HEK293 (cell line): ENCODE results near the gene TMEM141.
A peak's percentile ranks its signal among the peaks of the same experiment; 100 is the strongest.

Experiments used
- CTCF ChIA-PET: fragments of 350-600 bp; formaldehyde crosslinking; extraction: SDS; loops from one replicate; lab custom pipeline; 2021; ENCODE audit warnings: antibody characterized with exemption; lab: Yijun Ruan, JAX
- POLR2A ChIA-PET: fragments of 300-600 bp; formaldehyde crosslinking; extraction: SDS; loops from one replicate; lab custom pipeline; 2020; ENCODE audit warnings: antibody characterized with exemption, inconsistent platforms; lab: Yijun Ruan, JAX
- H3K27ac ChIP-seq: fragments of 200-500 bp; sonication (Bioruptor generic); 2 replicates; pipeline ENCODE4 v1.5.1; 2014; ENCODE audit warnings: low read depth, low read length, control low read depth, inconsistent platforms; ENCODE audit errors: extremely low read depth
- H3K36me3 ChIP-seq, 2 experiments: fragments of 200-500 bp in 1 of 2; sonication (Bioruptor generic) in 1 of 2; 1 replicate in 1 of 2; 2 replicates in 1 of 2; pipeline ENCODE4 v1.5.1; 2014 to 2017; ENCODE audit warnings: inconsistent platforms in 2 of 2, low read length in 2 of 2; ENCODE audit not compliant: control insufficient read depth in 2 of 2, insufficient read depth in 1 of 2
- H3K4me1 ChIP-seq: fragments of 200-500 bp; sonication (Bioruptor generic); 2 replicates; pipeline ENCODE4 v1.5.1; 2014; ENCODE audit warnings: mild to moderate bottlenecking, low read length, inconsistent platforms; ENCODE audit not compliant: control insufficient read depth, insufficient read depth
- H3K4me3 ChIP-seq: 2 replicates; pipeline ENCODE4 v1.5.1; 2011; ENCODE audit warnings: low read depth, mild to moderate bottlenecking, control low read depth, low read length, moderate library complexity
- H3K9me3 ChIP-seq: fragments of 200-500 bp; sonication (Bioruptor generic); 2 replicates; pipeline ENCODE4 v1.5.1; 2014; ENCODE audit warnings: low read depth, low read length, inconsistent platforms; ENCODE audit not compliant: control insufficient read depth, insufficient read depth
- GLIS1 ChIP-seq: fragments of 450-650 bp; formaldehyde crosslinking; IDR thresholded peaks from 2 replicates; pipeline ENCODE4 v1.5.1; 2016; ENCODE audit warnings: missing biosample characterization, missing genetic modification characterization
- GLIS2 ChIP-seq: fragments of 450-650 bp; formaldehyde crosslinking; IDR thresholded peaks from 2 replicates; pipeline ENCODE4 v1.5.1; 2016; ENCODE audit warnings: missing biosample characterization, missing genetic modification characterization
- KLF9 ChIP-seq: fragments of 450-650 bp; formaldehyde crosslinking; IDR thresholded peaks from 2 replicates; pipeline ENCODE4 v1.5.1; 2016; ENCODE audit warnings: missing biosample characterization, missing genetic modification characterization, low read depth
- SP7 ChIP-seq: fragments of 450-650 bp; formaldehyde crosslinking; IDR thresholded peaks from 2 replicates; pipeline ENCODE4 v1.5.1; 2016; ENCODE audit warnings: missing biosample characterization, missing genetic modification characterization
- ZBTB1 ChIP-seq: fragments of 450-650 bp; formaldehyde crosslinking; IDR thresholded peaks from 2 replicates; pipeline ENCODE4 v1.5.1; 2016; ENCODE audit warnings: missing biosample characterization, missing genetic modification characterization
- ZNF175 ChIP-seq: fragments of 450-650 bp; formaldehyde crosslinking; IDR thresholded peaks from 2 replicates; pipeline ENCODE4 v1.5.1; 2016; ENCODE audit warnings: missing biosample characterization, missing genetic modification characterization
- ZNF19 ChIP-seq: fragments of 450-650 bp; formaldehyde crosslinking; IDR thresholded peaks from 2 replicates; pipeline ENCODE4; 2016; ENCODE audit warnings: missing biosample characterization, missing genetic modification characterization, low read depth
- ZNF248 ChIP-seq: fragments of 450-650 bp; formaldehyde crosslinking; IDR thresholded peaks from 2 replicates; pipeline ENCODE4 v1.5.1; 2017; ENCODE audit warnings: missing biosample characterization, missing genetic modification characterization
- ZNF366 ChIP-seq: fragments of 450-650 bp; formaldehyde crosslinking; conservative IDR thresholded peaks from 2 replicates; pipeline ENCODE4 v1.5.1; 2016; ENCODE audit warnings: missing biosample characterization, missing genetic modification characterization
- ZNF394 ChIP-seq: fragments of 450-650 bp; formaldehyde crosslinking; IDR thresholded peaks from 2 replicates; pipeline ENCODE4 v1.5.1; 2016; ENCODE audit warnings: missing biosample characterization, missing genetic modification characterization, mild to moderate bottlenecking, moderate library complexity, borderline replicate concordance
- ZNF585B ChIP-seq: fragments of 450-650 bp; formaldehyde crosslinking; IDR thresholded peaks from 2 replicates; pipeline ENCODE4 v1.5.1; 2016; ENCODE audit warnings: missing biosample characterization, missing genetic modification characterization
- ZNF621 ChIP-seq: fragments of 450-650 bp; formaldehyde crosslinking; IDR thresholded peaks from 2 replicates; pipeline ENCODE4 v1.5.1; 2017; ENCODE audit warnings: missing biosample characterization, missing genetic modification characterization
- ZNF664 ChIP-seq: fragments of 450-650 bp; formaldehyde crosslinking; IDR thresholded peaks from 2 replicates; pipeline ENCODE4 v1.5.1; 2016; ENCODE audit warnings: missing biosample characterization, missing genetic modification characterization
- ZNF830 ChIP-seq: fragments of 450-650 bp; IDR thresholded peaks from 2 replicates; pipeline ENCODE4 v1.5.0; 2018; ENCODE audit warnings: missing biosample characterization, missing genetic modification characterization, low read depth, mild to moderate bottlenecking, moderate library complexity
- TF ChIP-seq, protein P1 (sequence below): fragments of 450-650 bp; formaldehyde crosslinking; IDR thresholded peaks from 2 replicates; pipeline ENCODE4 v1.5.1; 2017; ENCODE audit warnings: missing biosample characterization, missing genetic modification characterization
- TF ChIP-seq, protein P2 (sequence below): fragments of 450-650 bp; formaldehyde crosslinking; IDR thresholded peaks from 2 replicates; pipeline ENCODE4 v1.5.1; 2016; ENCODE audit warnings: missing biosample characterization, missing genetic modification characterization
- TF ChIP-seq, protein P3 (sequence below): fragments of 450-650 bp; formaldehyde crosslinking; IDR thresholded peaks from 2 replicates; pipeline ENCODE4 v1.5.1; 2016; ENCODE audit warnings: missing biosample characterization, missing genetic modification characterization, low read depth
- TF ChIP-seq, protein P4 (sequence below): fragments of 450-650 bp; formaldehyde crosslinking; IDR thresholded peaks from 2 replicates; pipeline ENCODE4 v1.5.1; 2017; ENCODE audit warnings: missing biosample characterization, missing genetic modification characterization

Gene TMEM141

DNA sequence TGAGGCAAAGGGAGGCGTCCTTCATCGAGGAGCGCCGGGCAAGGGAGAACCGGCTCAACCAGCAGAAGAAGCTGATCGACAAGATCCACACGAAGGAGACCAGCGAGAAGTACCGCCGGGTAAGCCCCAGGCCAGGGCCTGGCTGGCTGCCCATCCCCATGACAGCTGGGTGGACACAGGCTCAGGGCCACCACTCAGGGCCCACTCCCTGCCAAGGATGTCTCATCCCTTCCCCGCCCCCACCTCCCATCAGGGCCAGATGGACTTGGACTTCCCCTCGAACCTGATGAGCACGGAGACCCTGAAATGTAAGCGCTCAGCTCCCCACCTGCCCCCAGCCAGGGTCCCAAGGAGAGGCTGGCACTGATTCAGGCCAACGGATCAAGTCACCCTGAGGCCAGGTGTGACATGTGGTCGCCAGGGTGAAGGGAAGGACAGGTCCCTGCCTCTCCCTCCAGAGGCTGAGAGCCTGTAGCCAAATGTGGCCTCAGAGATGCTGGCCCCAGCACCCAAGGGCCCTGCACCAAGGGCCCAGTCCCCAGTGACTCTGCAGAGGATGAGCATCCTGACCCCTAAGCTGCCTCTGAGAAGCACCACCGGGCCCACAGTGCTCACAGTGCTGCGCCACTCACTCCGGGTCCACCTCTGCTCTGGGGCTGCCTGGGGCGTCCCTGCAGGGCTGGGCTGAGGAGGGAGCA is 13.5 kb downstream of the TMEM141 start:
- Histone ChIP-seq H3K4me3 (no peak overlapping the region), H3K9me3 (no peaks in the 10 kb centered on the region), H3K27ac (no peak overlapping the region), H3K4me1 (peaks cover 8% of the 10 kb centered on the region), H3K36me3 (peaks cover 0 to 14% of the 10 kb centered on the region in 2 experiments; a peak in 1 of 3 replicates)
- CTCF ChIA-PET = interaction anchor here (1.1 to 1.5 kb wide), 2 partner anchors 12 to 44 kb away, joined by 3 to 5 read pairs; no protein-coding TSS in a partner anchor
- POLR2A ChIA-PET = no interaction called here
- TF ChIP-seq, protein P1, sequence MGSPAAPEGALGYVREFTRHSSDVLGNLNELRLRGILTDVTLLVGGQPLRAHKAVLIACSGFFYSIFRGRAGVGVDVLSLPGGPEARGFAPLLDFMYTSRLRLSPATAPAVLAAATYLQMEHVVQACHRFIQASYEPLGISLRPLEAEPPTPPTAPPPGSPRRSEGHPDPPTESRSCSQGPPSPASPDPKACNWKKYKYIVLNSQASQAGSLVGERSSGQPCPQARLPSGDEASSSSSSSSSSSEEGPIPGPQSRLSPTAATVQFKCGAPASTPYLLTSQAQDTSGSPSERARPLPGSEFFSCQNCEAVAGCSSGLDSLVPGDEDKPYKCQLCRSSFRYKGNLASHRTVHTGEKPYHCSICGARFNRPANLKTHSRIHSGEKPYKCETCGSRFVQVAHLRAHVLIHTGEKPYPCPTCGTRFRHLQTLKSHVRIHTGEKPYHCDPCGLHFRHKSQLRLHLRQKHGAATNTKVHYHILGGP (tag by site-specific recombination) = no peak
- no peak for TF ChIP-seq SP7 (tag by site-specific recombination)
- TF ChIP-seq GLIS2 (tag by site-specific recombination) = peak; percentile 29; the same call in 1 of the 2 replicates
- TF ChIP-seq, protein P2, sequence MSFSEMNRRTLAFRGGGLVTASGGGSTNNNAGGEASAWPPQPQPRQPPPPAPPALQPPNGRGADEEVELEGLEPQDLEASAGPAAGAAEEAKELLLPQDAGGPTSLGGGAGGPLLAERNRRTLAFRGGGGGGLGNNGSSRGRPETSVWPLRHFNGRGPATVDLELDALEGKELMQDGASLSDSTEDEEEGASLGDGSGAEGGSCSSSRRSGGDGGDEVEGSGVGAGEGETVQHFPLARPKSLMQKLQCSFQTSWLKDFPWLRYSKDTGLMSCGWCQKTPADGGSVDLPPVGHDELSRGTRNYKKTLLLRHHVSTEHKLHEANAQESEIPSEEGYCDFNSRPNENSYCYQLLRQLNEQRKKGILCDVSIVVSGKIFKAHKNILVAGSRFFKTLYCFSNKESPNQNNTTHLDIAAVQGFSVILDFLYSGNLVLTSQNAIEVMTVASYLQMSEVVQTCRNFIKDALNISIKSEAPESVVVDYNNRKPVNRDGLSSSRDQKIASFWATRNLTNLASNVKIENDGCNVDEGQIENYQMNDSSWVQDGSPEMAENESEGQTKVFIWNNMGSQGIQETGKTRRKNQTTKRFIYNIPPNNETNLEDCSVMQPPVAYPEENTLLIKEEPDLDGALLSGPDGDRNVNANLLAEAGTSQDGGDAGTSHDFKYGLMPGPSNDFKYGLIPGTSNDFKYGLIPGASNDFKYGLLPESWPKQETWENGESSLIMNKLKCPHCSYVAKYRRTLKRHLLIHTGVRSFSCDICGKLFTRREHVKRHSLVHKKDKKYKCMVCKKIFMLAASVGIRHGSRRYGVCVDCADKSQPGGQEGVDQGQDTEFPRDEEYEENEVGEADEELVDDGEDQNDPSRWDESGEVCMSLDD (tag by site-specific recombination) = no peak
- TF ChIP-seq ZNF830 (tag by site-specific recombination) = no peak
- no peak for TF ChIP-seq ZNF248 (tag by site-specific recombination)
- no peak for TF ChIP-seq ZNF19 (tag by site-specific recombination)

DNA sequence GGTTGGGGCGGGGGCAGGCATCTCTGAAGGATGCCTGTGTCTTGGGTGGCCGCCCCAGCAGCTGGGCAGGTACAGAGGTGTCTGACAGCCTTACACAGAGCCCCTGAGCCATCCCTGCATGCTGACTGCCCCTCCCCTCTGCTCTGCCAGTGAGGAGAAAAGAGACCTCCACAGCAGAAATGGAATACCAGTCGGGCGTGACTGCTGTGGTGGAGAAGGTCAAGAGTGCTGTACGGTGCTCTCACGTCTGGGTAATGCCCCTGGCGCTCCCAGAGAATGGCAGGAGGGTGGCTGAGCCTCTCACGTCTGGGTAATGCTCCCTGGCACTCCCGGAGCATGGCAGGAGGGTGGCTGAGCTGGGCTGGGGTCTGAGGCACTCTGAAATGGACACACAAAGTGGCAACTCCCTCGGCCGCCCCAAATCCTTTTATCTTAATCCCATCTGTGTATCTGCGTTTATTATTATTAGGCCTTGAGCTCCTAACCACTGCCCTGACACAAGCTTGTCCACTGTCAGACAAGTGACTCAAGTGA is 14.1 kb downstream of the TMEM141 start:
- Histone ChIP-seq H3K4me3 (no peak overlapping the region), H3K4me1 (peaks cover 12% of the 10 kb centered on the region), H3K9me3 (no peaks in the 10 kb centered on the region), H3K27ac (no peak overlapping the region), H3K36me3 (peaks cover 0 to 20% of the 10 kb centered on the region in 2 experiments; a peak in 1 of 3 replicates)
- CTCF ChIA-PET = interaction anchor here (1.1 to 2.6 kb wide), 3 partner anchors 13 to 230 kb away, joined by 3 to 18 read pairs (median 4); no protein-coding TSS in a partner anchor
- POLR2A ChIA-PET = interaction anchor here (0.7 to 3.3 kb wide), 3 partner anchors 10 to 43 kb away, joined by 3 to 15 read pairs (median 4); partner anchors contain the start of gene AJM1
- TF ChIP-seq KLF9 (tag by site-specific recombination) = no peak
- TF ChIP-seq, protein P3, sequence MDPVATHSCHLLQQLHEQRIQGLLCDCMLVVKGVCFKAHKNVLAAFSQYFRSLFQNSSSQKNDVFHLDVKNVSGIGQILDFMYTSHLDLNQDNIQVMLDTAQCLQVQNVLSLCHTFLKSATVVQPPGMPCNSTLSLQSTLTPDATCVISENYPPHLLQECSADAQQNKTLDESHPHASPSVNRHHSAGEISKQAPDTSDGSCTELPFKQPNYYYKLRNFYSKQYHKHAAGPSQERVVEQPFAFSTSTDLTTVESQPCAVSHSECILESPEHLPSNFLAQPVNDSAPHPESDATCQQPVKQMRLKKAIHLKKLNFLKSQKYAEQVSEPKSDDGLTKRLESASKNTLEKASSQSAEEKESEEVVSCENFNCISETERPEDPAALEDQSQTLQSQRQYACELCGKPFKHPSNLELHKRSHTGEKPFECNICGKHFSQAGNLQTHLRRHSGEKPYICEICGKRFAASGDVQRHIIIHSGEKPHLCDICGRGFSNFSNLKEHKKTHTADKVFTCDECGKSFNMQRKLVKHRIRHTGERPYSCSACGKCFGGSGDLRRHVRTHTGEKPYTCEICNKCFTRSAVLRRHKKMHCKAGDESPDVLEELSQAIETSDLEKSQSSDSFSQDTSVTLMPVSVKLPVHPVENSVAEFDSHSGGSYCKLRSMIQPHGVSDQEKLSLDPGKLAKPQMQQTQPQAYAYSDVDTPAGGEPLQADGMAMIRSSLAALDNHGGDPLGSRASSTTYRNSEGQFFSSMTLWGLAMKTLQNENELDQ (tag by site-specific recombination) = no peak
- no peak for TF ChIP-seq ZNF585B (tag by site-specific recombination)
- TF ChIP-seq ZNF175 (tag by site-specific recombination) = no peak
- TF ChIP-seq ZBTB1 = no peak

DNA sequence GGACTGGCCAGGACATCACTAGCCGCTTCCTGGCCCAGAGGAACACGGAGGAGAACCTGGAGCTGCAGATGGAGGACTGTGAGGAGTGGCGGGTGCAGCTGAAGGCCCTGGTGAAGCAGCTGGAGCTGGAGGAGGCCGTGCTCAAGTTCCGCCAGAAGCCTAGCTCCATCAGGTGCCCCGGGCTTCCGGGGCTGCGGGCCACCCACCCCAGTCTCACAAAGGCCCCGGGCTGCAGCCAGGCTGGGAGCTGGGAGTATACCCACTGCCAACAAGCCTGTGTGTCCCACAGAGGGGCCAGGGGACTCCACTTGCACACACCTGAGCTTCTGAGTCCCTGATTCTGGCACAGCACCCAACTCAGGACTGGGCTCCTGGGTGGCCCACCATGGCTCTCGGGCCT is 14.9 kb downstream of the TMEM141 start:
- TF ChIP-seq ZNF664 (tag by site-specific recombination) (no peak), GLIS1 (tag by site-specific recombination) (no peak), ZNF621 (tag by site-specific recombination) (no peak), ZNF366 (tag by site-specific recombination) (no peak), ZNF394 (tag by site-specific recombination) (peak; percentile 33; the same call in 1 of the 2 replicates)
- TF ChIP-seq, protein P4, sequence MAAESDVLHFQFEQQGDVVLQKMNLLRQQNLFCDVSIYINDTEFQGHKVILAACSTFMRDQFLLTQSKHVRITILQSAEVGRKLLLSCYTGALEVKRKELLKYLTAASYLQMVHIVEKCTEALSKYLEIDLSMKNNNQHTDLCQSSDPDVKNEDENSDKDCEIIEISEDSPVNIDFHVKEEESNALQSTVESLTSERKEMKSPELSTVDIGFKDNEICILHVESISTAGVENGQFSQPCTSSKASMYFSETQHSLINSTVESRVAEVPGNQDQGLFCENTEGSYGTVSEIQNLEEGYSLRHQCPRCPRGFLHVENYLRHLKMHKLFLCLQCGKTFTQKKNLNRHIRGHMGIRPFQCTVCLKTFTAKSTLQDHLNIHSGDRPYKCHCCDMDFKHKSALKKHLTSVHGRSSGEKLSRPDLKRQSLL (tag by site-specific recombination) = peak; percentile 33; the same call in 1 of the 2 replicates
- Histone ChIP-seq H3K36me3 (peaks cover 5 to 25% of the 10 kb centered on the region in 2 experiments; a peak in 2 of 3 replicates), H3K9me3 (no peaks in the 10 kb centered on the region), H3K4me3 (no peak overlapping the region), H3K4me1 (peaks cover 7% of the 10 kb centered on the region; the same call in 1 of the 2 replicates), H3K27ac (no peak overlapping the region)
- ChIA-PET CTCF (interaction anchor here (0.6 to 2.6 kb wide), 5 partner anchors 14 to 229 kb away, joined by 3 to 18 read pairs (median 4); partner anchors contain the start of gene AJM1), POLR2A (interaction anchor here (0.7 to 3.3 kb wide), 7 partner anchors 8 to 264 kb away, joined by 3 to 15 read pairs (median 3); partner anchors contain the start of genes AJM1 and SAPCD2)
